ENCODE results near the gene KAZN.
A peak's percentile ranks its signal among the peaks of the same experiment; 100 is the strongest.
"Not testable (repeated sequence)": the region's sequence is repeated elsewhere in the genome, so short reads cannot be mapped to it uniquely, and the experiment has no call there.

KAZN gene

DNA sequence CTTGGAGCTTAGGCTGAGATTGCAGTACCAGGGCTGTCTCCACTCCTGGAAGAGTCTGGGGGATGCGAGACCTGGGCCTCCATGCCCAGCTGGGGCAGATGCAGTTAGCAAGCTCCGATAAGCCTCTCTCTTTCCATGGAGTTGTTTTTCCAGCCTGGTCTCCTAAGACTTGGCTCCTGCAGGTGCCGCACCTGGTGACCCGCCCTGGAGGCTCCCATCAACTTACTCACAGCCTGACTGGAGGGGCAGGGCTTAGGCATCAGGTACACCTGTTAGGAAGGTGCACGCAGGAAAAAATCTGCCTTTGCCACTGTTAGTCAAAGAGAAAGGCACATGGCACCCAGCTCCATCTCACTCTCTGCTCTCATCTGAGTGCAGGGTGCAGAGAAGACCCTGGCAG, 356.9 kb downstream of the KAZN start:
- no peak for DNase-seq (ENCODE audit: low read depth in 3 of 3)

DNA sequence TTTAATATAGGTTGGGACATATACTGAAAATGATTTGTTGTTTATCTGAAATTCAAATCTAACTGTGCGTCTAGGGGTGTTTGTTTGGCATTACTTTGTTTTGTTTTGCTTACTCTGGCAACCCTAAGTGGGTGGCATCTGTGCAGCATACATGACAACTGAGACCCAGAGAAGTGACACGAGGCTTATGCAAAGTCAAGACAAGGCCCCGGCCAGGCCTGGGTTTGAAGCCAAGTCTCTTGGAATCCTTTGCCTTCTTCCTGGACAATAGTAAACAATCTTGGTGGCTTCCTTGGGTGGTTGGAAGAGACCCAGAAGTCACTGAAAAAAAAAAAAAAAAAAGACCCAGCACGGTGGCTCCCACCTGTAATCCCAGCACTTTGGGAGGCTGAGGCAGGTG, 357.5 kb downstream of the KAZN start:
- no peak for DNase-seq (ENCODE audit: low read depth in 3 of 3)

DNA sequence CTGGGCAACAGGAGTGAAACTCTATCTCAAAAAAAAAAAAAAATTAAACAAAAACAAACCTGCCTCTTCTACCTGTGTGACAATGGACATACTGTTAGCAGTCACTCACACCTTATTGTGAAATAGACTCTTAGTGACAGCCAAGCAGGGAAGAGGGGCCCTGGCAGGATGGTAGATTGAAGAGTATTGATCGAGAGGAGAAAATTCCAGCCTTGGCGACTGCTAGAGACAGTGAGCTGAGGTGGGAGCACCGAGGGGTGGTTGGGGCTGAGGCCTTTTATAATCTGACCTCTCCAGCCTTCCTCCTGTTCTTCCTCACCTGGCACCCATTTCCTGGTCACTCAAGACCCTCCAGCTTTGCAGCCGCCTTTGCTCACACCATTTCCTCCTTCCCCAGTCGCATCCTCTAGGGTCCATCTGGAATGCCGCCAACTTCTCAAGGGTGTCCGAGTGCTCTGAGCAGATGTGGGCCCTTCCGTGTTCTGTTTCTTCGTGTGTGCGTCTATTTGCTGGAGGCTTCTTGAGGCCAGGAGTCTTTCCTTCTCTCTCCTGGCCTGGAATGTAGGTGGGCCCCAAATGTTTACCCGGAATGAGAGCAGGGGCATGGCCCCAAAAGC, 358.2 kb downstream of the KAZN start:
- no peak for DNase-seq (ENCODE audit: low read depth in 3 of 3)

DNA sequence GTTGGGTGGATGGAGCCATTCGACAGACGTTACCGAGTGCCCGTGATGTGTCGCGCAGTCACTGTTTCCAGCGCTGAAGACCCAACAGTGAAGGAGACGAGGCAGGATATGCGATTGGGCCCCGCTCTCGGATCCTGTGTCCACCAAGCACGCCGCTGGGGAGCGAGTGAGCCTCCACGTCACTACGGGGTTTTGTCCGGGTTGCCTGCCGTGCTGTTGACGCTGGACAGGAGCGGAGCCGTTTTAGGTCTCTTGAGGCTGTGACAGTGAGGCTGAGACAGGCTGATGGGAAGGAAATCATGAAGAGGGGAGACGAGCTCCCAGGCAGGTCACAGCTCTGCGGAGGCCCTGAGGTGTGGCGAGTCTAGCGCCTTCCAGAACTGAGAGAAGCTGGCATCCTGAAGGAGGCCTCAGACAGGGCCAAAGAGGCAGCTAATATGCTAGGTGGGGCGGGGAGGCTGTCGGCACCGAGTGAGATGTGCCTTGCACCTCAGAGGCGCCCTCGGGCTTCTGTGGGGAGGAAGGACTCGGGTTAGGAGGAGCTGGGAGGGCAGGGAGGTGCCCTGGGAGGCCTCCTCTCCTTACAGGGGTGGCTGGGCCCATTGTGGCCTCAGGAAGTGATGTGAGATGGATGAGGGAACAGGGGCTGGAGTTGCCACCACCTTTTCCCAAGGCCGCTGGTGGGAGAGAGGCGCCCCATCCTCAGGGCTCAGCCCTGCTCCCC, 359.1 kb downstream of the KAZN start:
- no peak for DNase-seq (ENCODE audit: low read depth in 3 of 3)

DNA sequence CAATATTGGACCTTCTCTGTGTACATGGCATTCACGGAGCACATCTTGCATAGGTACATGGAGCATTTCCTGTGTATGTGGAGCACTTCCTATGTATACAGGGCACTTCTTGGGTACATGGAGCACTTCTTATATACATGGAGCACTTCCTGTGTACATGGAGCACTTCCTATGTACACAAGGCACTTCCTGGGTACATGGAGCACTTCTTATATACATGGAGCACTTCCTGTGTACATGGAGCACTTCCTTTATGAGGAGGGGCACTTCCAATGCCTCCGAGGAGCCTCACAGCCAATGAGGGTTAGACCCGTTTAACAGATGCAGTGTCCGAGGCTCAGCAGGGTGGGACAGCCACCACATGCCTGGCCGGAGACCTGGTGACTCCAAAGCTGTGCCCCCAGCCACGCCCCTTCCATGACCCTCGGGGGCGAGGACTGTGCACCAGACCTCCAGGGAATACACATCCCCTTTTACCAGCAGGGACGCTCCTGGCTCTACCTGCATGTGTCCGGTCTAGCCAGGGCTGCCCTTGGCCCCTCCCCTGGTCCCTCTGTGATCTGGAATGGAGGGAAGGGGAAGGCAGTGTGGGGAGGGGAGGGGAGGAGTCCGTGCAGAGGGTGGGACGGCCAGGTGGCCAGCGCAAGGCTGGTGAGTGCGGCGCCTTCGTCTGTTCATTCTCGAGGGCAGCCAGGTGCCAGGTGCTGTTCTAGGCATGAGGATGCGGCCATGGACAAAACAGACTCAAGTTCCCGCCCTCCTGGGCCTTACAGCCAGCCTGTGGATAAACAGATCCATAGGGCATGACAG, 360.0 kb downstream of the KAZN start:
- DNase-seq (ENCODE audit: low read depth in 3 of 3), result no peak

DNA sequence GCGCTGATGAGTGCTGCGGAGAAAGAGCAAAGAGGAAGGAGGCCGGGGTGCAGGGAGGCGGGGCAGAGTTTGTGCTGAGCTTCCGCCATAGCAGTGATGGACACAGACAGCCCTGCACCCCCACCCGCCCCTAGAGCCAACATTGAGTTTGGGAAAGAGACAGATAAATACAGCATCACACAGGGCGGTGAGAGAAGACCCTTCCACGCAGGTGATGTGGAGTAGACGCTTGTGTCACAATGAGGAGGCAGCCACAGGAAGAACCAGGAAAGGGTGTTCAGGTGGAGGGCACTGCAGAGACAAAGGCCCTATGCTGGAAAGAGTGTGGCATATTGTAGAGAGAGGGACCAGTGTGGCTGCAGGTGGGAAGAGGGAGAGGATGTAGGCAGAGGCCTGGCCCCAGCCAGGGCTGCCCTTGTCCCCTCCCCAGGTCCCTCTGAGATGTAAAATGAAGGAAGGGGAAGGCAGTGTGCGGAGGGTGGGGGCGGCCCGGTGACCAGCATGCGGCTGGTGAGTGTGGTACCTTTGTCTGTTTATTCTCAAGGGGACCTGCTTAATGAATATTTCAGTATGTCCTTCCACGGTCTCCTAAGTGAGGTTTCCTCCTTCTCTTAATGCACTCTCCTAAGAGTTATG, 360.7 kb downstream of the KAZN start:
- no peak for DNase-seq (ENCODE audit: low read depth in 3 of 3)

DNA sequence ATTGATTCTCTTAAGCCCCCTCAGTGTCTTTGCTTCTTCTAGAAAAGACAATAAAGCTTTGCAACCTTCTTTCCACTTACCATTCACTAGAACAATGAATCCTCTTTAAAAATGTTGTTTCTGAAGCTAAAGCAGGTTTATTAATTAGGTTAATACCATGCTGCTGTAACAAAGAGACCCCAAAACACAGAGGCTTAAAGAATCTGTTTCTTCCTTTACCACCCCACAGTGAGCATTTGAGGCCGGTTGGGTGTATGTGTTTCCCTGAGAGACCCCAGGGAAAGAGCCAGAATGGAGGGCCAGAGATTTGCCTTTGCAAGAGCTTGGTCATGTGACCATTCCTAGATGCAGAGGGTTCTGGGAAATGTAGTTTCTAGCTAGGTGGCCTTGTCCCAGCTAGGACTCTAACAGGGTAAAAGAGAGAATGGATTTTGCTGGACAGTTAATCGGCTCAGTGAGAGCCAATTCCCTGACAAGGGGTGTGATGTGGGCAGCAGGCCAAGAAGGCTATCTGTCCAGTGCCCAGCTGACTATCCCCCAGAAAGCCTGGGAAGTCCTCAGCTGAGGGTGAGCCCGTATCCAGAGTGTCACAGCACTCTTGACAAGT, 363.3 kb downstream of the KAZN start:
- no peak for DNase-seq (ENCODE audit: low read depth in 3 of 3)

DNA sequence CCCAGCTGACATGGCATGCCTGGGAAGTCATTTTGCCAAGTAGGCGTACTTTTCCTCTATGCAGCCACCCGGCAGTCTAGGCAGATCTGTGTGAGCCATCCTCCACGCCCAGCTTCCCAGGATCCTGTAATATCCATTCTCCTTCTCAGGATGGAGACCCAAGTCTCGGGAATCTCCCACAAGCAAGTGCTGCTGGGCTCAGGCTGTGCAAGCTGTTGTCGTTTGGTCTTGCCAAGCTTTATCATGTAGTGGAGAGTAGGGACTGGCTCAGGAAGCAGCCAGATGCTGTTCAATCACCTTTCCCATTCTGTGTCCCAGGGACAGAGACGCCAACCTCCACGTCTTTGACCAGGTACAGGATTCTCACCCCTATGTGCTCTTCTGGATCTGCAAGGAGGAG, 363.9 kb downstream of the KAZN start:
- DNase-seq (ENCODE audit: low read depth in 3 of 3), result no peak

DNA sequence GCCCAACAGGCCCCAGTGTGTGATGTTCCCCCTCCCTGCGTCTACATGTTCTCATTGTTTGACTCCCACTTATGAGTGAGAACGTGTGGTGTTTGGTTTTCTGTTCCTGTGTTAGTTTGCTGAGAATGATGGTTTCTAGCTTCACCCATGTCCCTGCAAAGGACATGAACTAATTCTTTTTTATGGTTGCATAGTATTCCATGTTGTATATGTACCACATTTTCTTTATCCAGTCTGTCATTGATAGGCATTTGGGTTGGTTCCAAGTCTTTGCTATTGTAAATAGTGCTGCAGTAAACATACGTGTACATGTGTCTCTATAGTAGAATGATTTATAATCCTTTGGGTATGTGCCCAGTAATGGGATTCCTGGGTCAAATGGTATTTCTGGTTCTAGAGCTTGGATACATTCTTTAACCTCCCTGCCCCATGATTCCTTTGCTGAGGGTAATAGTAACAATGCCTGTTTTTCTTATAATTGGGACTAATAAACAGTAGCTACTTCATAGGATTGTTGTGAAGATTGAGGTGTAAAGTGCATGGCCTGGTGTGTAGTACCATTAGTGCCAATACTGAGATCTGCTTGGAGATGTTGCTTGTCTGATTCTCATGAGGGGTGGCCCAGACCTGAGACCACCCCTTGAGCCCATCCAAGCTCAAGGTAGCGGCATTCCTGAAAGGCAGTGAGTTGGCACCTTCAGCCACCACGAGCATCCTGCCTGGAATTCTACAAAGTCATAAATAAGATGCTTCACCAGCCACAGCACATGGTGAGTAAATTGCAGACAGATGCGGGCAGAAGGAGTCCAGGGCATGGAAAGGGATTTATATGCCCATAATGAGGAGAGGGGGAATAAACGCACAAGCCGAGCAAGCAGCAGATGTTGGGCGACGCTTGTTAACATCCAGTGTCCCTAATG, 365.6 kb downstream of the KAZN start:
- DNase-seq (ENCODE audit: low read depth in 3 of 3), result not testable (repeated sequence)

DNA sequence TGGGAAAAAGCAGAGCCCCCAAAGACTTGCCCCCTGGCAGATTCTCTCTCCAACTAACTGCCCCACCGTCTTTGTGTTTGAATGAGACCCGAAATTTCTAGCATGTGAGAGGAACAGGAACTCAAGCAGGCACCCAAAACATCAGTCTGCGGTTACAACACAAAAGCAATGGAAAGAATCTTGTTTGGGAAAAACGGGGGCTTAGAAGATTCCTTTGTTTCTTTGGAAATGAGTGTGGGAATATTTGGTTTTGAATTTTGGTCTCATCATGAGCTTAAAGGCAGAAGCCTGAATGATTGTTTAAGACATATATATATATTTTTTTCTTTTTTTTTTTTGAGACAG, 366.2 kb downstream of the KAZN start:
- DNase-seq (ENCODE audit: low read depth in 3 of 3), result no peak

DNA sequence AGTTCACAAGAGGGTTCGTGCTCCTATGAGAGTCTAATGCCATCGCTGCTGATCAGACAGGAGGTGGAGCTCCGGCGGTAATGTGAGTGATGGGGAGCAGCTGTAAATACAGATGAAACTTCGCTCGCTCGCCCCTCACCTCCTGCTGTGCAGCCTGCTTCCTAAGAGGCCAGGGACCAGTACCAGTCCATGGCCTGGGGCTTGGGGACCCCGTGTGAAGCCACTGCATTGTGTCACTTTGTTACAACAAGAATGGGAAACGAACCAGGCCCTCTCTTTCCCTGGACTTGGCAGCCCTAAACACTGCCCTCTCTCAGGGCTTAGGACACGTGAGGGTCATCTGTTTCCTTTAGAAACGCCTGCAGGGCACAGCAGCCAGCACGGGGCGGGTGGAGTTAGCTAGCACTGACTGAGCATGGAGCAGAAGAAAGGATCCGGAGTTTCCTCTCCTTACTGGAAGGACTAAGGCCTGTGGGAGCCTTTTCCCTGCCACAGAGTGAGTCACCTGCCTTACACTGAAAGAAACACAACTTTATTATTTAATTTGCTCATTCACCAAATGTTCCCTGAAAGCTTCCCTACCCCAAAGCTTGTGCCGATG, 369.9 kb downstream of the KAZN start:
- DNase-seq (ENCODE audit: low read depth in 3 of 3), result no peak

DNA sequence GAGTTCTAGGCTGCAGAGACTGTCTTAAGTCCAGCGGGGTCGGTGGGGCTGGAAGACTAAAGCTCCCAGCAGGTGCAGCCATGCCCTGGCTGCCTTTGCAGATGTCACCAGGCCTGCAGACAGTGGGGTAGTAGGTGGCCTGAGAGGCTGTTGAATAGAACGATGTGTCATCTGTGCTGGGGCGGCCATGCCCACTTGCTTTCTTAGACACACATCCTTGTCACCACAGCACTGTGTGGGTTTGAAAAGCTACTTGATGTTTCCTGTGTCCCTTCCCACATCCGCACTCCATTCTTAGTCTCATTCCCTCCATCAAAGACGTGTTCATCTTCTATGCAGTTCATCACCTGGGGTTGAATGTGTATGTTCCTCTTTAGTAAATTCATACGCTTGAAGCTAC, 370.5 kb downstream of the KAZN start:
- peak in 1 of 3 experiments; percentile 27 for DNase-seq (ENCODE audit: low read depth in 3 of 3)

DNA sequence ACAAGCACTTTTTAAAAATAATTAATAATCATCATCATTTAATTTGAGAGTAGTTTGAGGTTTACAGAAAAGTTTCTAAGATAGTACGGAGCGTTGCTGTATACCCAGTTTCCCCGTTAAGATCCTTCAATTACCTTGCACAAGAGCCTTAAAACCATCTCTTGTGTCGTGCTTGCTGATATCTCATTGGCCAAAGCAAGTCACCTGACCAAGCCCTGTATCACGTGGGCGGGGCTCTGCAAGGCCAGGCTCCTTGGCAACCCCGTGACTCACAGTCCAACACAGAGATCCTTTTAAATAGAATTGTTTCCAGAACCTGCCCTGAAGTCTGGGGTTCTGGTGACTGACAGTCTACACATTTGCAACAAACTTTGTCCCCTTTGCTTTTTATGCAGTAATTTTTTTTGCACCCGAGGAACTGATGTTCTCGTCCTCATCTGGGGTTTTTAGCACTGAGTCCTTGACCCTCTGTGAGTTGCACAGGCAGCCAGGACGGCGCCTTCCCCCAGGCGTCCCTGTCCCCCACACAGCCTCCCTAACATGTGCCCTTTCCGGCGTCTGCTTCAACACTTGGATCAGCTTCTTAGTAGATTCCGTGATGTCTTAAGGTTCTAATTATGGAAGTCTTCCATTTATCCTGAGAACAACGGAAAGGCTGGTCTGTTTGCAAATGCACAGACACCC, 371.8 kb downstream of the KAZN start:
- peak in 1 of 3 experiments; percentile 31 for DNase-seq (ENCODE audit: low read depth in 3 of 3)

DNA sequence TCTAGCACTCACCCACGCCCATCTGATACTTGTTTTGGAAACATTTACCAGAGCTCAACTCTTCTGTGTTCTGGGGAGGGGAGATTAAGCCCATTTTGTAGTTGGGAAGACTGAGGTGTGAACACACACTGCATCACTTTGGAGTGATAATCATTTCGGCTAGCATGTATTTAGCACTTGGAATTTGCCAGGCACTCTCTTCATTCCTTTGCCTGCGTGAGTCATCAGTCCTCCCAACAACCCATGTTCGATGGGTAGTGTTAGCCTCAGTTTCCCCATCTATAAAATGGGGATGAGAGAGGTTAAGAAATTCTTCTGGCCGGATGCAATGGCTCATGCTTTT, 372.3 kb downstream of the KAZN start:
- DNase-seq (ENCODE audit: low read depth in 3 of 3), result no peak

DNA sequence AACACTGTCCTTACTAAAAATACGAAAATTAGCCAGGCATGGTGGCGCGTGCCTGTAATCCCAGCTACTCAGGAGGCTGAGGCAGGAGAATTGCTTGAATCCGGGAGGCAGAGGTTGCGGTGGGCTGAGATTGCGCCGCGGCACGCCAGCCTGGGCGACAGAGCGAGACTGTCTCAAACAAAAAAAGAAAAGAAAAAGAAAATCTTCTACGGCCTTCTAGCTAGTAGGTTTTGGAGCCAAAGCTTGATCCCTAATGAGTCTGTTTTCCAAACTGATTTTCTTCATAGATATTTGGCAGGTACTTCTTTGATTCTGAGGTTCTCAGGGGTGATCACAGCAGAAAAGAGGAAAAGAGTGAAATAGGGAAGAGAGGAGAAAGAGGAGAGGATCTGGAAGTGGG, 372.7 kb downstream of the KAZN start:
- DNase-seq (ENCODE audit: low read depth in 3 of 3), result no peak

DNA sequence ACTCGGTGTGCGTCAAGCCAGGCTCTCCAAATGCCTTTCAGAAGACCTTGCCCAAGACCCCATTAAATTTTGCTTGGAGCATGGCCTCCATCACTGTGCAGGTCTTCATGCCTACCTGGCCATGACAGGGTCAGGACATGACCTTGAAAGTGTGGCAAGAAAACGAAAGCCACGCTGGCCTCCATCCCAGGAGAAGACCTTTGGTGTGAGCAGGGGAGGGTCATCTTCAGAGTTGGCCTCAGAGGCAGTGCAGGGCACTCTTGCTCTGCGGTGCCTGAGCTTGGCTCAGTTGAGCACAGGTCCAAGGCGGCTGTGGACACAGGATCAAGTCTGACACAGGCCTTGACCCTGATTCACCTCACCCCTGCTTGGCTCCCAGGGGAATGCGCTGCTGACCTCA, 373.6 kb downstream of the KAZN start:
- no peak for DNase-seq (ENCODE audit: low read depth in 3 of 3)

DNA sequence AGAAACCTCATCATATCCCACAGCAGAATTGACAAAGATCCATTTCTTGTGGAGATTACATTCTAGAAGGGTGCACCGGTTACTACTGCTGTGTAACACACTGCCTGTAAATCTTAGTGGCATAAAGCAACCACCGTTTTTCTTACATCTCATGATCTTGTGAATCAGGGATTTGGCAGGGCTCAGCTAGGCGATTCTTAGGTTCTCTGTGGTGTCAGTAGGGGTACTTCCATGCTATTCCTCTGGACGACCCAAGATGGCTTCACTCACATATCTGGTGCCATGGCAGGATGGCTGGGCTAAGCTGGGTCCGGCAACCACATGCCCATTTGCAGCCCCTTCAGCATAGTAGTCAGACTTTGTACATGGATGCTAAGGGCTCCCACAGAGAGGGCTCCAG, 375.3 kb downstream of the KAZN start:
- DNase-seq (ENCODE audit: low read depth in 3 of 3), result no peak

DNA sequence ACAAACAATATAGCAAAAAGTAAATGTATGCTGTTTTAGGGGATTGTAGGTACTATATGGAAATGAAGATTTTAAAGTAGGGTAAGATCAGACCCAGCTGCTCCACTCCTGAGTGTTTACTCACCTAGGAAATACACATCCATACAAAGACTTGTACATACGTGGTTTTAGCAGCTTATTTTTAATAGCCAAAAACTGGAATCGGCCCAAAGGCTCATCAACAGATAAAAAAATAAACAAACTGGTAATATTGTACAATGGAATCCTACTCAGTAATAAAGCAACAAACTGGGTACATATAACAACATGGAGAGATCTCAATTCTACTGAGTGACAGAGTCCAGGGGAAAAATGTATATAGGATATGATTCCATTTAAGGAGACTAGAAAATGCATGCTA, 375.9 kb downstream of the KAZN start:
- no peak for DNase-seq (ENCODE audit: low read depth in 3 of 3)

DNA sequence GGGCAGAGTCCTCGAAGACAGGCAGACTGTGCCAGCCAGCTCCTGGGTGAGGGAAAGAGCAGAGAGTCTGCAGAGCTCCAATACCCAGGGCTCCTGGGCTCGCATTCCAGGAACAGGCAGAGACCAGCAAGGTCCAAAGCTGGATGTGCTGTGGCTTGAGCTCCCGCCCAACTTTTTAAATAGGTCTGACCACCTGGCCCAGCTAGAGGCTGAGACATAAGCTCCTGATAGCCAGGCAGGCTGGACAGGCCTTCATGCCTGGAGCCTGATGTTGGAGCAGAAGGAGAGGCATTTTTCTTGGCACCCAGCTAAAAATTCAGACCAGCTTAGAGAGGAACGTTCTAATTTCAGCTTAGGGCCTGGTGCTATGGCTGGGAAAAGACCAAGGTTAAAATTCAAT, 376.6 kb downstream of the KAZN start:
- no peak for DNase-seq (ENCODE audit: low read depth in 3 of 3)

DNA sequence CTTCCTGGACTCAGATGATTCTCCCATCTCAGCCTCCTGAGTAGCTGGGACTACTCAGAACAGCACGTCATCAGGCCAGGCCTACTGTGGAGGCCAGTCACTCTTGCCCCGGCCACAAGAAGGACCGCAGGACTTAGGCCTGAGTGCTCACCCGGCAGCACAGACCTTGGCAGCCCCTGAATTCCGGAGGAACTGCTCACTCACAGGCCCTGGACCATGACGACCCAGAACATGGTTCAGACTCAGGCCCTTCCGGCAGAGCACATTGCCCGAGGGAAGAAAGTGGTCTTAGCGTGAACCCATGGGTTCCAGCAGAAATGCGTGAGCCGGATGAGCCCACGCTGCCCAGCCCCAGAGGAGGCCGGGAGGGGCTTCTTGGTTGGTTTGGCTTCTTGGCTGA, 377.8 kb downstream of the KAZN start:
- DNase-seq (ENCODE audit: low read depth in 3 of 3), result no peak

All from stimulated activated CD4-positive, alpha-beta T cell treated with anti-CD3 and anti-CD28 coated beads, TNF-alpha, amount 100 ng/mL, for 24 hours (primary cell).